ENCODE measurements around the gene SUN3.

The SUN3 gene

GRCh38 chr7:48028938-48029337, at the start of gene SUN3:
Gene SUN3 (minus strand): TSS chr7:48029107. CDS start chr7:48028938, 169 bp downstream.
- DNase-seq (ENCODE audit: low spot score): no peak

- no peak for DNase-seq (ENCODE audit: low spot score)
Observed at GRCh38 chr7:48078470-48078869, 49.6 kb upstream of the SUN3 start.

GRCh38 chr7:48077423-48077822, 48.5 kb upstream of the SUN3 start:
- DNase-seq (ENCODE audit: low spot score): no peak

- no peak for DNase-seq (ENCODE audit: low spot score)
Observed at GRCh38 chr7:48074204-48074654, 45.3 kb upstream of the SUN3 start.

- DNase-seq (ENCODE audit: low spot score): no peak
Observed at GRCh38 chr7:48067475-48067874, 38.6 kb upstream of the SUN3 start.

GRCh38 chr7:48063985-48064384, 35.1 kb upstream of the SUN3 start:
- DNase-seq (ENCODE audit: low spot score): no peak

- DNase-seq (ENCODE audit: low spot score): no peak
Observed at GRCh38 chr7:48059706-48060105, 30.8 kb upstream of the SUN3 start.

- DNase-seq (ENCODE audit: low spot score): no peak
Observed at GRCh38 chr7:48058990-48059389, 30.1 kb upstream of the SUN3 start.

- no peak for DNase-seq (ENCODE audit: low spot score)
Observed at GRCh38 chr7:48053736-48054135, 24.8 kb upstream of the SUN3 start.

GRCh38 chr7:48052748-48053147, 23.8 kb upstream of the SUN3 start:
- no peak for DNase-seq (ENCODE audit: low spot score)

- DNase-seq (ENCODE audit: low spot score): no peak
Observed at GRCh38 chr7:48049850-48050249, 20.9 kb upstream of the SUN3 start.

GRCh38 chr7:48048113-48048512, 19.2 kb upstream of the SUN3 start:
- DNase-seq (ENCODE audit: low spot score): no peak

- DNase-seq (ENCODE audit: low spot score): no peak
Observed at GRCh38 chr7:48046458-48046857, 17.6 kb upstream of the SUN3 start.

GRCh38 chr7:48045195-48045765, 16.4 kb upstream of the SUN3 start:
- DNase-seq (ENCODE audit: low spot score): no peak

GRCh38 chr7:48042636-48043035, 13.7 kb upstream of the SUN3 start:
- no peak for DNase-seq (ENCODE audit: low spot score)

- no peak for DNase-seq (ENCODE audit: low spot score)
Observed at GRCh38 chr7:48042216-48042615, 13.3 kb upstream of the SUN3 start.

GRCh38 chr7:48041653-48041970, 12.7 kb upstream of the SUN3 start:
- no peak for DNase-seq (ENCODE audit: low spot score)

- no peak for DNase-seq (ENCODE audit: low spot score)
Observed at GRCh38 chr7:48040944-48041652, 12.2 kb upstream of the SUN3 start.

GRCh38 chr7:48038815-48039506, 10.1 kb upstream of the SUN3 start:
- no peak for DNase-seq (ENCODE audit: low spot score)

GRCh38 chr7:48035967-48036478, 7.1 kb upstream of the SUN3 start:
- no peak for DNase-seq (ENCODE audit: low spot score)

GRCh38 chr7:48035301-48035966, 6.5 kb upstream of the SUN3 start, which contains the start of gene C7orf57:
Gene C7orf57 (plus strand): TSS chr7:48035543. CDS start chr7:48036309, 766 bp downstream.
- peak; percentile 95 for DNase-seq (ENCODE audit: low spot score)

GRCh38 chr7:48033922-48034321, 5.0 kb upstream of the SUN3 start:
- DNase-seq (ENCODE audit: low spot score): no peak

GRCh38 chr7:48031111-48031510, 2.2 kb upstream of the SUN3 start:
- no peak for DNase-seq (ENCODE audit: low spot score)

All from germinal center (tissue), 1 donor.